ENCODE results near the gene ZFPM1. TPM values are rescaled to one million over a fixed set of nuclear protein-coding genes. Genes with fewer than 3 reads are reported as not detected.

The ZFPM1 gene
- total RNA-seq, 6 donors from 2014 or later, result 1.0 to 8.4 (median 3.3) TPM

- DNase-seq, result no peak
- peaks cover 17 to 37% (median 25%) of the 10 kb centered on the region in 4 donors for H3K4me1 ChIP-seq
Observed at GRCh38 chr16:88459366-88460073, 6.4 kb downstream of the ZFPM1 start.

DNA sequence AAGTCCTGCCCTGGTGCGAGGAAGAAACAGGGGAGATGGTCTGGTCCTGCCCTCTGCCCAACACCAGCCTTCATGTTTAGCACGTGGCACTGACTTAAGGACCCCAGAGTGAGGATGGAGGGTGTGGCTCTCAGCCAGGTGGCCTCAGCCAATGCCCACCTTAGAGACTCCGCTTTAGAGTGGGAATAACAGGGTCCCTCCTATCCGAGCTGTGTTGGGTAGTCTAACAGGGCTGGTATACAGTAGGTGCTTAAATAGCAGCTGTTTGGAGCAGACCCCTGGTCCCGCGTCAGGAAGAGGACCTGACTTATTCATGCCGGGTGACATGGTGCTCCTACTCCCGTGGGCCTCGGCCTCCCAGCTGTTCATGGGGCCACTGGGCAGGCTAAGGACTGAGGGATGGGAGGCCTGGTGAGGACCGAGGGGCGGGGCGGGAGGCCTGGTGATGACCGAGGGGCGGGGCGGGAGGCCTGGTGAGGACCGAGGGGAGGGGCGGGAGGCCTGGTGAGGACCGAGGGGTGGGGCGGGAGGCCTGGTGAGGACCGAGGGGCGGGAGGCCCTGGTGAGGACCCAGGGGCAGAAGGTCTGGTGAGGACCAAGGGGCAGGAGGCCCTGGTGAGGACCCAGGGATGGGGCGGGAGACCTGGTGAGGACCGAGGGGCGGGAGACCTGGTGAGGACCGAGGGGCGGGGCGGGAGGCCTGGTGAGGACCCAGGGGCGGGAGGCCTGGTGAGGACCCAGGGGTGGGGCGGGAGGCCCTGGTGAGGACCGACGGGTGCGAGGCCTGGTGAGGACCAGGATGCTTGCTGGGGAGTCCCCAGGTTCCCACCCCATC is 7.6 kb downstream of the ZFPM1 start:
- H3K27me3 ChIP-seq, result no peaks in the 10 kb centered on the region
- H3K27ac ChIP-seq, result no peak overlapping the region
- no peaks in the 10 kb centered on the region for H3K9me3 ChIP-seq
- TF ChIP-seq CTCF (IDR thresholded peaks at IDR 0.05) (no peak), EP300 (IDR thresholded peaks at IDR 0.05) (no peak), POLR2AphosphoS5 (IDR thresholded peaks at IDR 0.05) (no peak), POLR2A (IDR thresholded peaks at IDR 0.05) (no peak)
- H3K4me1 ChIP-seq, result peaks cover 16 to 25% (median 18%) of the 10 kb centered on the region in 4 donors
- H3K36me3 ChIP-seq, result no peaks in the 10 kb centered on the region
- ATAC-seq (ENCODE audit: low FRiP score in 2 of 2) (no peak), DNase-seq (no peak)
- 81 to 88% methylated on average over 17 to 22 of the region's 32 CpGs for WGBS, 2 donors
- no peak overlapping the region for H3K4me3 ChIP-seq

More at GRCh38 chr16:88459366-88460073, 6.4 kb downstream of the ZFPM1 start:
- 87 to 91% methylated on average over 7 of the region's 8 CpGs for WGBS, 2 donors
- TF ChIP-seq CTCF (IDR thresholded peaks at IDR 0.05) (no peak), POLR2A (IDR thresholded peaks at IDR 0.05) (no peak), POLR2AphosphoS5 (IDR thresholded peaks at IDR 0.05) (no peak), EP300 (IDR thresholded peaks at IDR 0.05) (no peak)
- ATAC-seq (ENCODE audit: low FRiP score in 2 of 2), result no peak
- Histone ChIP-seq H3K27ac (no peak overlapping the region), H3K4me3 (no peak overlapping the region), H3K27me3 (peaks cover 0 to 2% (median 0%) of the 10 kb centered on the region in 4 donors), H3K36me3 (no peaks in the 10 kb centered on the region), H3K9me3 (no peaks in the 10 kb centered on the region)

DNA sequence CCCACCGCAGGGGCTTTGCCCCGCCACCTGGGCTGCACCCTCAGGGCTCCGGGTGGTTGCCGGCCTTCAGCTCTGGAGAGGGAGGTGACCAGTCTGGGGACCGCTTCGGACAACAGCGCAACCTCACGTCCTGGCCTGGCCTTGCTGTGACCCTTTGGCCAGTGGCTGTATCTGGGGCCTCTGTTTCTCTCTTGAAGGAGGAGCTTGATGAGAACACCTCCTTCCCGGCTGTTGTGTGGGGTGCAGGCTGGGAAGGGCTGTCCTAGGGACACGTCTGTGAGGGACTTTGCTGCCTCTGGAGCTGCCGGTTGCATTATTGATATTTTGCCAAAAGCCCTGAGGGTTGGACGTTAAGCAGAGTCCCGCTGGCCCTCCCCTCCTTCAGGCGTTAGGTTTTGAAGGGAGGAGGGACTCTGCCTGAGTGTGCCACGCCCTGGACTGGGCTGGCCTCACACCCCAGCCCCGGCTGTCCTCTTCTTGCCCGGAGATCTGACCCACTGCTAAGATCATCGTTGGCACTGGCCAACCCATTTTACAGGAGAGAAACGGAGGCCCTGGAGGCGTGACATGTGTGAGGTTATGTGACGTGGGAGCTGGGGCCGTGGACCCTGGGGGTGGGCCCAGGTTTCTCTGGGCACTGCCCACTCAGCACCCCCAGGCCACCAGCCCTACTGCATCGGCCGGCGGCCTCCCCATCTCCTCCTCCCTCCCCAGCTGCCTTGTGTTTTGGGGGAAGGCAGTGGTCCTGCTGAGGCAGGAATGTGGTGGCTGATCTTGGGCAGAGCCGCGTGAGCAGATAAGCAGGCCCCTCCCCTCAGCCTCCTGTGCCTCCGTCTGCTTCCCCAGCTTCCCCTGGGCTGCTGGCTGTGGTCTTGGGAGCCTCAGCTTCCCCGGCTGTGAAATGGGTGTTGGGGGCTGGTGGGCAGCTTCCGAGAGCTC is 8.5 kb downstream of the ZFPM1 start:
- Histone ChIP-seq H3K27ac (no peak overlapping the region), H3K27me3 (no peaks in the 10 kb centered on the region), H3K9me3 (no peaks in the 10 kb centered on the region), H3K4me1 (peaks cover 8 to 17% (median 10%) of the 10 kb centered on the region in 4 donors), H3K4me3 (no peak overlapping the region), H3K36me3 (no peaks in the 10 kb centered on the region)
- no peak for TF ChIP-seq EP300 (IDR thresholded peaks at IDR 0.05)
- TF ChIP-seq CTCF (IDR thresholded peaks at IDR 0.05), result no peak
- TF ChIP-seq POLR2A (IDR thresholded peaks at IDR 0.05), result no peak
- no peak for TF ChIP-seq POLR2AphosphoS5 (IDR thresholded peaks at IDR 0.05)
- WGBS, 2 donors, result 60 to 66% methylated on average over 12 to 29 of the region's 30 CpGs
- no peak for DNase-seq
- peak in 1 of 2 donors; percentile 24 for ATAC-seq (ENCODE audit: low FRiP score in 2 of 2)

- Histone ChIP-seq H3K36me3 (no peaks in the 10 kb centered on the region), H3K9me3 (no peaks in the 10 kb centered on the region), H3K27me3 (no peaks in the 10 kb centered on the region), H3K27ac (no peak overlapping the region), H3K4me1 (peaks cover 7 to 17% (median 8%) of the 10 kb centered on the region in 4 donors), H3K4me3 (no peak overlapping the region)
- 52 to 66% methylated on average over 9 to 12 of the region's 12 CpGs for WGBS, 2 donors
- DNase-seq (no peak), ATAC-seq (ENCODE audit: low FRiP score in 2 of 2) (no peak)
- TF ChIP-seq CTCF (IDR thresholded peaks at IDR 0.05) (no peak), POLR2A (IDR thresholded peaks at IDR 0.05) (no peak), POLR2AphosphoS5 (IDR thresholded peaks at IDR 0.05) (no peak), EP300 (IDR thresholded peaks at IDR 0.05) (no peak)
Observed at GRCh38 chr16:88462396-88462795, 9.3 kb downstream of the ZFPM1 start.
